ENCODE data around the gene FBXW10. TPM values are rescaled to one million over a fixed set of nuclear protein-coding genes. Genes with fewer than 3 reads are reported as not detected.
"Not testable (repeated sequence)": the region's sequence is repeated elsewhere in the genome, so short reads cannot be mapped to it uniquely, and the experiment has no call there.

FBXW10 gene
- not detected for polyA plus RNA-seq (2013, experiment 1 of 2; ENCODE audit: insufficient read length)
- polyA plus RNA-seq (2013, experiment 2 of 2; ENCODE audit: insufficient read length): not detected

- DNase-seq: peak; percentile 4
These were observed at the start of gene FBXW10 for GRCh38 chr17:18743699-18744421. FBXW10 (plus strand) TSS chr17:18744054; CDS start chr17:18744245, 191 bp downstream.

DNA sequence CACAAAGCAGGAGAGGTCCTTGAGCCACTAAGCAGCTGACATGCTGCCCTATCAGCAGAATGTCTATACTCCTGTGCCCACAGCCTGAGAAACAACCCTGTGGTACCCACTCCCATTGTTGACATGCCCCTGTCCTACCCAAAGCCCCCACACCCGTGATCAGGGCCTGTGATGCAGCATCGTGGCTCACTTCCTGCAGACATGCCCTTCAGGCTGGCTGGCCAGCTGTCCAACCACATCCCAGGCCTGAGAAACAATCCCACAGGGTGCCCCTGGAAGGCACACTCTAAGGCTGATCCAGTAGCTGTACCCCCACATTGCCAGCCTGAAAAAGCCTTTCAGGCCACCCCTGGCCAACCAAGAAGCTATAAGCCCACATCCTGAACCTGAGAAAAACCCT, 48.7 kb upstream of the FBXW10 start:
- not testable (repeated sequence) for DNase-seq

DNA sequence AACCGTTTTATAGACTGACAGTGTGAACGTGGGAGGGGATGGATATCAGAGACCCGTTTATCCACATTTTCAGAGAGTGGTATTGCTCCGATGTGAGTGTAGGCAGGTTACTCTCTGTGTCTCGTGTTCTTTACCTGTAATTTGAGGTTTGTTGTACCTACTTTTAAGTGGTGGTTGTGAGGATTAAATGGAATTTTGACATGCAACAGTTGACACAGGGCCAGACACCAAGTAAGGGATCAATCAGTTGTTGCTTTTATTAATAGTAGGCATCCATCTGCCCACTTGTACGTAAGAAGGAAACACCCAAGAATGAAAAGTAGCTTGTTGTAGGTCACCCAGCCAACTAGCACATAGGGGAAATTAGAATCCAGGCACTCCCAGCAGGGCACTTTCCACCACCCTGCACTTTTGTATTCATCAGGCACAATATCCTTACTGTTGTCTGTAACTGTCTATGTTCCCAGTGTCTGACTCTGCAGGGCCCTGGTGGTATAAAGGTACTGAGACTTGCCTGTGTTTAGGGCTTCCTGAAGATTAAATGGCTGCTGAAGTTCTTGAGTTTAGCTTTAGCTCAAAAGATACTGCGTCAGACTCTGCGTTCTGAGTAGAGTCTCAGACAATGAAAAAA, 45.3 kb upstream of the FBXW10 start:
- DNase-seq: not testable (repeated sequence)

- DNase-seq: not testable (repeated sequence)
These were observed 37.9 kb upstream of the FBXW10 start for GRCh38 chr17:18705955-18706354.

DNA sequence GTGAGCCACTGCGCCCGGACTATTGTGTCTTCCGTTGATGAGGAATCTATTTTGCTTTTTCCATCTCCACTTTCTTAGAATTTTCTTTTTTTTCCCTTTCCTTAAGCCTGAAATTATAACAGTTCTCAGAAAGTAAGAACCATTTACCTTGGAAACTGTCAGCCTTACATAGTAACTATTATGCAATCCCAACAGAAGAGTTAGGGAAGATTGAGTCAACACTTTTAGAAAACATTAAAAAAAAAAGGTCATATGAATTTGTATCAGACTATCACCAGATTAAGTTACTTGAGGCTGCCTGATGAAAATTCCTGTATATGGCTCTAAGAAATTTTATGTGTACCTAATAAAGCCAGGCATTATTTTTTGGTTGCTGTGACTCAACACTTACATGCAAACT, 35.6 kb upstream of the FBXW10 start:
- DNase-seq: not testable (repeated sequence)

GRCh38 chr17:18712354-18712999, 31.4 kb upstream of the FBXW10 start:
- peak; percentile 60 for DNase-seq

GRCh38 chr17:18718643-18719427, 25.0 kb upstream of the FBXW10 start:
- DNase-seq: peak; percentile 70

DNA sequence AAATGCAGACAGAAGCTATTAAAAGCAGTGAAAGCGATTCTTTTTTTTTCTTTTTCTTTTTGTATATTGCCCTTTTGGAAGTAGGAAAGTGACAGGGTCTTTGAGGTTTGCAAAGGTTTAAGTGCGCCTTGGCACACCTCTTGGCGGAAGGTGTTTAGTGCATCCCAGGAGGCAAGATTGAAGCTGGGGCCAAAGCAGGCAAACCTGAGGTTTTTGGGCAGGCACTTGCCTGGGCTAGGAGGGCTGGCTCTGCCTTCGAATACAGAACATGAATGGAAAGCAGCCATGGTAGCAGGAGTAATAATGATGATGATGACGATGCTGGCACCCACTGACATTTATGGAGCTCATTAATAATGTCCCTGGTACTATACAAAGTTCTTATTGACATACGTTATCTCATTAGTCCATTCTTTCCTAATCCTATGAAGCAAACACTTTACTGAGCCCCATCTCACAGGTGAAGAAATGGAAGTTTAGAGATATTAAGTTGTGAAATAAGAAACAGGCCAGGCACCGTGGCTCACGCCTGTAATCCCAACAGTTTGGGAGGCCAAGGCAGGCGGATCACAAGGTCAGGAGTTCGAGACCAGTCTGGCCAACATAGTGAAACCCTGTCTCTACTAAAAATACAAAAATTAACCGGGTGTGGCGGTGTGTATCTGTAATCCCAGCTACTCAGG, 24.3 kb upstream of the FBXW10 start:
- DNase-seq: not testable (repeated sequence)

GRCh38 chr17:18721775-18722547, 21.9 kb upstream of the FBXW10 start:
- DNase-seq: not testable (repeated sequence)

- not testable (repeated sequence) for DNase-seq
These were observed 21.2 kb upstream of the FBXW10 start for GRCh38 chr17:18722612-18723011.

GRCh38 chr17:18723509-18723908, 20.3 kb upstream of the FBXW10 start:
- not testable (repeated sequence) for DNase-seq

- DNase-seq: not testable (repeated sequence)
These were observed 11.4 kb upstream of the FBXW10 start for GRCh38 chr17:18732438-18732837.

- not testable (repeated sequence) for DNase-seq
These were observed 10.5 kb upstream of the FBXW10 start for GRCh38 chr17:18733350-18733749.

DNA sequence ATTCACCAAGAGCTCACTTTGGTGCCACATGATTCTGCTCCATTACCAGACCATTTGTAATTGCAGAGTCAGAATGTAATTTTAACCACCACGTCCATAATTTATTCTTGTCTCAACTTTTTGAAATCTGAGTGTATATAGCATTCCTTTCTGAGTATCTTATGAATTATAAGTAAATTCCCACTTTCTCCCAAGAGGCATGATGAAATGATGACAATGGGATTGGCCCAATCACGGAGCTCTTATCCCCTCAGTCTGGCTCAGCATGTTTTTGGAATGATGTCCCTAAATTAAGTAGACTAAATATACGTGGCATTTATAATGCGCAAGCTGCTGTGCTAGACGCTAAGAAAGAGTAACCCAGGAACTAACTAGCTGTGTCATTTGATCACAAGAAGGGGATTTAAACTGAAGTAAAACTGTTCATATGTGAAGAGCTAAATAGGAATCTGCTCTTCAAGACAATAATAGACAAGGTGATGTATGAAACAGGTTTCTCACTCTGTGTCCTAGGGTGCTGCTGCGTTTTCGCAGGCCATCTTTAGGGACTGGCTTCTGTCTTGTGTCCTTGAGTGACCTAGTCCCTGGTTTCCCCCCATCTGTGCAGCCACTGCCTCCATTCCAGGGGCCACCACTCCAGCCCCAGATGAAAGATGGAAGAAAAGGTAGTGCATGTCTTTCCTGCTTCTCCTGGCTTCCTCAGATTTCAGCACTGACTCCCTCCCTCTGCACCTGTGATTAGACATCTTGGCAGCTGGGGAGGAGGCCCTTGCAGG, 4.0 kb upstream of the FBXW10 start:
- DNase-seq: peak; percentile 88

- DNase-seq: not testable (repeated sequence)
These were observed 2.6 kb upstream of the FBXW10 start for GRCh38 chr17:18741228-18741627.

DNA sequence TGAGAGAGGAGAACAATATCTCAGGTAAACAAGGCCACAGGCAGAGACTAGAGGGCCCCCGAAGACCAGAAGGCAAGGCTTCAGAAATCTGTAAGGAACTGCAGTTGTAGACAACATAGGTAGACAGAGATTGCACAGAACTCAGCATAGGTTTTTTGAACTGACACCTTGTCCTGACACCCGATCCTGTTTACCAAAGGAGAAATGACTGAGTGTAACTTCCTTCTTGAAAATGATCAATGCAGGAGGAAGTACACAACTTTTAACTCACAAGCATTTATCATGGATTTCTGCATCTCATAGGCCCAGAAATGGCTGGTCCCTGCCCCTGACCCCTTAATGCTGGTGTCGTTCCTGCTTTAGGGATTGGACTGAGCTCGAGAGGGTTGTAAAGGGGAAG, 872 bp downstream of the FBXW10 start:
- DNase-seq: not testable (repeated sequence)

DNA sequence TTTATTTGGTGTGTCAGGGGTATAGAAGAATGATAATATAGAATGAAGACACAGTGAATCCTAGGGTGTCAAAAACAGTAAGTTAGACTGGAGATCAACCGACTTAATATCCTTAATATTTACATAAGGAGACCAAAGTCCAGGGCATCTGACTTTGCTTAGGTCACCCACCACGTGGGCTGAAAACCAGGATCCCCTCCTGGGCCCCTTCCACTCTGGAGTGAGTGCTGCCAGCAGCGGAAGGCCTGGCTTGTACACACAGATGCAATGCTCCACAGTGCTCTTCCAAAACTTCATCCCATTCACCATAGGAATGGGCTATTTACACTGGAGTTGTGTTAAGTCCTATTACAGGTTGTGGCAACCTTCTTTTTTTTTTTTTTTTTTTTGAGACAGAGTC, 2.7 kb downstream of the FBXW10 start:
- DNase-seq: not testable (repeated sequence)

- DNase-seq: not testable (repeated sequence)
These were observed 3.6 kb downstream of the FBXW10 start for GRCh38 chr17:18747501-18747900.

DNA sequence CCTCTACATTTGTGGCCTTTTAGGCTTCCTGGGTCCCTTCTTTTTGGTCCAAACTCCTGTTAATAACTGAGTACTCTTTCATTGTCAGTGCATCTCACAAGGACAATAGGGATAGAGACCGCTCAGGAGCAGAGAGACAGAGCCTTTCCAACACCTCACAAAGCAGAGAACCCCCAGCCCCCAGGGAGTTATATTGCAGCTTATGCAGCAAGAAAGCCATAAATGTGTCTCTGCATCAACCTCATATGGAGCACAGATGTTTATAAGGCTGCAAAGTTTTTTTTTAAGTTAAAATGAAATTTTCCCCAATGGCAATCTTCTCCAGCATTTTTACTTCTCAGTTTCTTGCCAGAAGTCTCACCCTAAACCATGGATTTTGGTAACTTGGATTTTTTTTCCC, 6.4 kb downstream of the FBXW10 start:
- DNase-seq: not testable (repeated sequence)

- DNase-seq: not testable (repeated sequence)
These were observed 10.1 kb downstream of the FBXW10 start for GRCh38 chr17:18753829-18754409.

Data from fibroblast of skin of scalp (primary cell).